Endodermal cell (in vitro differentiated cells): ENCODE data around the gene TULP4. TPM values are rescaled to one million over a fixed set of nuclear protein-coding genes. Genes with fewer than 3 reads are reported as not detected.

Experiments used
- DNase-seq: peaks from one replicate; pipeline ENCODE4 v3.0.0-alpha.2; 2017
- H3K27ac ChIP-seq: 2 replicates; pipeline ENCODE4 v1.5.1; 2013; ENCODE audit warnings: mild to moderate bottlenecking, low read depth, low read length, moderate library complexity
- H3K27me3 ChIP-seq: 2 replicates; pipeline ENCODE4 v1.6.1; 2013; ENCODE audit warnings: mild to moderate bottlenecking, low read length, moderate library complexity; ENCODE audit not compliant: insufficient read depth, control insufficient read depth, poor library complexity, severe bottlenecking
- H3K36me3 ChIP-seq: 2 replicates; pipeline ENCODE4 v1.7.0; 2013; ENCODE audit warnings: mild to moderate bottlenecking, low read length, moderate library complexity; ENCODE audit not compliant: control insufficient read depth, insufficient read depth
- H3K4me1 ChIP-seq: one replicate; pipeline ENCODE4 v1.7.0; 2013; ENCODE audit warnings: low read length; ENCODE audit not compliant: control insufficient read depth, insufficient read depth
- H3K4me3 ChIP-seq: 2 replicates; pipeline ENCODE4 v1.5.1; 2013; ENCODE audit warnings: mild to moderate bottlenecking, low read length, moderate library complexity
- H3K9ac ChIP-seq: 2 replicates; pipeline ENCODE4 v1.6.1; 2013; ENCODE audit warnings: mild to moderate bottlenecking, low read length, moderate library complexity; ENCODE audit not compliant: poor library complexity, severe bottlenecking; ENCODE audit errors: extremely low read depth
- H3K9me3 ChIP-seq: 2 replicates; pipeline ENCODE4 v1.6.1; 2013; ENCODE audit warnings: mild to moderate bottlenecking, low read length, moderate library complexity; ENCODE audit not compliant: control insufficient read depth
- H3K27ac Mint-ChIP-seq: 2 replicates; pipeline ENCODE4 v1.8.0; 2020; ENCODE audit warnings: mixed read lengths
- H3K27me3 Mint-ChIP-seq: 2 replicates; pipeline ENCODE4 v1.8.0; 2021; ENCODE audit warnings: mild to moderate bottlenecking, mixed read lengths; ENCODE audit not compliant: insufficient read depth
- H3K36me3 Mint-ChIP-seq: 2 replicates; pipeline ENCODE4 v1.8.0; 2020; ENCODE audit warnings: low read depth, mixed read lengths
- H3K4me1 Mint-ChIP-seq: 2 replicates; pipeline ENCODE4 v1.8.0; 2020; ENCODE audit warnings: mixed read lengths
- H3K4me3 Mint-ChIP-seq: 2 replicates; pipeline ENCODE4 v1.8.0; 2020; ENCODE audit warnings: mild to moderate bottlenecking, moderate library complexity, mixed read lengths
- H3K9me3 Mint-ChIP-seq: 2 replicates; pipeline ENCODE4 v1.8.0; 2020; ENCODE audit warnings: mild to moderate bottlenecking, mixed read lengths
- CTCF ChIP-seq: fragments of 200-600 bp; sonication (generic); conservative IDR thresholded peaks from 2 replicates; pipeline ENCODE4 v1.5.0; 2021; ENCODE audit warnings: antibody characterized with exemption, mild to moderate bottlenecking
- WGBS, 2 experiments: methylation state at CpG; one replicate each; pipeline versions ENCODE4 v1.1.5 to v1.1.7; 2013; ENCODE audit warnings: missing lambda C conversion rate in 2 of 2, mixed read lengths in 1 of 2; ENCODE audit not compliant: insufficient coverage in 1 of 2, insufficient read length in 1 of 2; 5-methylcytosine and 5-hydroxymethylcytosine counted together
- total RNA-seq, 2 donors: library from RNA; stranded (reverse); fragmentation: NEBNext Ultra II Directional in 1 of 2; extraction: Animal tissue kit (Norgen Biotek cat#: 25700) in 1 of 2; gene quantifications; 2 replicates in 1 of 2; 3 replicates in 1 of 2; pipeline ENCODE4 v1.2.1, GENCODE V29; 2021

Gene TULP4
- total RNA-seq, 2 donors from 2014 or later, result 102 to 103 TPM

GRCh38 chr6:158376631-158377081, 64.4 kb downstream of the TULP4 start:
- no peak overlapping the region for H3K27ac ChIP-seq
- TF ChIP-seq CTCF, result no peak
- no peak overlapping the region for H3K4me3 Mint-ChIP-seq
- no peaks in the 10 kb centered on the region for H3K9me3 ChIP-seq
- no peaks in the 10 kb centered on the region for H3K4me1 Mint-ChIP-seq
- H3K9me3 Mint-ChIP-seq, result no peaks in the 10 kb centered on the region
- no peaks in the 10 kb centered on the region for H3K27me3 Mint-ChIP-seq
- no peak overlapping the region for H3K9ac ChIP-seq
- no peak overlapping the region for H3K4me3 ChIP-seq
- H3K27ac Mint-ChIP-seq, result no peak overlapping the region
- H3K4me1 ChIP-seq, result no peaks in the 10 kb centered on the region
- H3K36me3 Mint-ChIP-seq, result no peaks in the 10 kb centered on the region
- no peak for DNase-seq
- no peaks in the 10 kb centered on the region for H3K36me3 ChIP-seq
- WGBS, 2 experiments, result 89 to 94% methylated on average over 3 of the region's 3 CpGs
- no peaks in the 10 kb centered on the region for H3K27me3 ChIP-seq

- H3K9ac ChIP-seq, result no peak overlapping the region
- no peaks in the 10 kb centered on the region for H3K4me1 Mint-ChIP-seq
- H3K9me3 Mint-ChIP-seq, result no peaks in the 10 kb centered on the region
- no peak for TF ChIP-seq CTCF
- no peak overlapping the region for H3K4me3 ChIP-seq
- no peak overlapping the region for H3K27ac ChIP-seq
- H3K27me3 ChIP-seq, result no peaks in the 10 kb centered on the region
- no peaks in the 10 kb centered on the region for H3K9me3 ChIP-seq
- H3K27me3 Mint-ChIP-seq, result no peaks in the 10 kb centered on the region
- H3K36me3 Mint-ChIP-seq, result no peaks in the 10 kb centered on the region
- no peaks in the 10 kb centered on the region for H3K4me1 ChIP-seq
- H3K36me3 ChIP-seq, result no peaks in the 10 kb centered on the region
- no peak for DNase-seq
- 73 to 83% methylated on average over 4 of the region's 4 CpGs for WGBS, 2 experiments
- H3K27ac Mint-ChIP-seq, result no peak overlapping the region
- H3K4me3 Mint-ChIP-seq, result no peak overlapping the region
Observed at GRCh38 chr6:158377860-158378259, 65.6 kb downstream of the TULP4 start.

GRCh38 chr6:158379336-158379735, 67.1 kb downstream of the TULP4 start:
- Histone ChIP-seq H3K27me3 (no peaks in the 10 kb centered on the region), H3K27ac (no peak overlapping the region), H3K9ac (no peak overlapping the region), H3K9me3 (no peaks in the 10 kb centered on the region), H3K36me3 (no peaks in the 10 kb centered on the region), H3K4me1 (no peaks in the 10 kb centered on the region), H3K4me3 (no peak overlapping the region)
- no peaks in the 10 kb centered on the region for H3K4me1 Mint-ChIP-seq
- no peak for DNase-seq
- no peaks in the 10 kb centered on the region for H3K27me3 Mint-ChIP-seq
- no peak overlapping the region for H3K4me3 Mint-ChIP-seq
- H3K36me3 Mint-ChIP-seq, result peaks cover 5% of the 10 kb centered on the region
- 92 to 98% methylated on average over 7 of the region's 7 CpGs for WGBS, 2 experiments
- H3K27ac Mint-ChIP-seq, result peak overlapping the region; percentile 22
- TF ChIP-seq CTCF, result no peak
- peaks cover 1% of the 10 kb centered on the region for H3K9me3 Mint-ChIP-seq
